IMR-90 (cell line): Measurements from ENCODE around the gene KPNA3. TPM values are rescaled to one million over a fixed set of nuclear protein-coding genes. Genes with fewer than 3 reads are reported as not detected.

Experiments
- ATAC-seq: fragments of 200-7000 bp; cut with Tn5 transposase; 2 replicates; pipeline ENCODE4 v1.9.1; 2020; ENCODE audit warnings: low read depth, mild to moderate bottlenecking, moderate library complexity
- BruUV-seq: library from RNA; stranded (reverse); fragments of 400-500 nt; replicated peaks from 2 replicates; lab custom pipeline; 2021; lab: Mats Ljungman, UMichigan
- CTCF ChIA-PET: fragments of 300-600 bp; formaldehyde crosslinking; extraction: SDS; loops from one replicate; lab custom pipeline; 2021; ENCODE audit warnings: antibody characterized with exemption; lab: Yijun Ruan, JAX
- POLR2A ChIA-PET: fragments of 300-600 bp; sonication (Branson Sonifier 250); formaldehyde crosslinking; loops from one replicate; lab custom pipeline; 2022; ENCODE audit warnings: antibody characterized with exemption; ENCODE audit not compliant: unreplicated experiment; lab: Charles Lee
- DNase-seq: peaks from one replicate; pipeline ENCODE4 v3.0.0; 2013
- H2AFZ ChIP-seq: replicated peaks from 2 replicates; pipeline ENCODE3; 2013; ENCODE audit warnings: low read length, mild to moderate bottlenecking; ENCODE audit not compliant: poor library complexity
- H2AK5ac ChIP-seq: 2 replicates; pipeline ENCODE4 v1.6.1; 2013; ENCODE audit warnings: low read depth, low read length, inconsistent platforms
- H2AK9ac ChIP-seq: replicated peaks from 2 replicates; pipeline ENCODE3; 2013; ENCODE audit warnings: mild to moderate bottlenecking, low read depth, low read length, moderate library complexity; ENCODE audit not compliant: poor library complexity
- H2BK120ac ChIP-seq: 2 replicates; pipeline ENCODE4 v1.6.1; 2013; ENCODE audit warnings: low read depth, low read length, inconsistent platforms
- H2BK15ac ChIP-seq: 3 replicates; pipeline ENCODE4 v1.6.1; 2013; ENCODE audit warnings: low read depth, low read length, inconsistent platforms
- H2BK20ac ChIP-seq: 2 replicates; pipeline ENCODE4 v1.6.1; 2013; ENCODE audit warnings: low read depth, mild to moderate bottlenecking, inconsistent platforms, low read length, moderate library complexity
- H2BK5ac ChIP-seq: 2 replicates; pipeline ENCODE4 v1.6.1; 2013; ENCODE audit warnings: mild to moderate bottlenecking, low read depth, low read length, inconsistent platforms; ENCODE audit not compliant: poor library complexity, severe bottlenecking
- H3K14ac ChIP-seq: replicated peaks from 2 replicates; pipeline ENCODE4 v1.6.1; 2013; ENCODE audit warnings: low read depth, low read length, inconsistent platforms
- H3K18ac ChIP-seq: 2 replicates; pipeline ENCODE4 v1.6.1; 2013; ENCODE audit warnings: low read depth, low read length, control low read depth
- H3K23ac ChIP-seq: 2 replicates; pipeline ENCODE4 v1.6.1; 2013; ENCODE audit warnings: low read depth, low read length, inconsistent platforms
- H3K27ac ChIP-seq: 2 replicates; pipeline ENCODE4 v1.5.1; 2013; ENCODE audit warnings: mild to moderate bottlenecking, control low read depth, low read length; ENCODE audit not compliant: insufficient read depth
- H3K27me3 ChIP-seq: 2 replicates; pipeline ENCODE4 v1.6.1; 2013; ENCODE audit warnings: low read length; ENCODE audit not compliant: control insufficient read depth, insufficient read depth
- H3K36me3 ChIP-seq: 2 replicates; pipeline ENCODE4 v1.6.1; 2013; ENCODE audit warnings: low read length, mixed read lengths; ENCODE audit not compliant: control insufficient read depth, insufficient read depth
- H3K4ac ChIP-seq: 2 replicates; pipeline ENCODE4 v1.6.1; 2013; ENCODE audit warnings: low read depth, low read length, inconsistent platforms
- H3K4me1 ChIP-seq: 2 replicates; pipeline ENCODE4 v1.6.1; 2013; ENCODE audit warnings: low read length, mixed read lengths; ENCODE audit not compliant: control insufficient read depth, insufficient read depth
- H3K4me2 ChIP-seq: 2 replicates; pipeline ENCODE4 v1.6.1; 2013; ENCODE audit warnings: low read depth, mild to moderate bottlenecking, control low read depth, low read length, moderate library complexity
- H3K4me3 ChIP-seq: 2 replicates; pipeline ENCODE4 v1.5.1; 2013; ENCODE audit warnings: low read depth, mild to moderate bottlenecking, control low read depth, low read length, moderate library complexity; ENCODE audit not compliant: insufficient read depth
- H3K56ac ChIP-seq: 2 replicates; pipeline ENCODE4 v1.6.1; 2013; ENCODE audit warnings: low read length, inconsistent platforms; ENCODE audit not compliant: insufficient read depth; ENCODE audit errors: extremely low read depth
- H3K79me1 ChIP-seq, 2 experiments: 2 replicates each; pipeline ENCODE4 v1.6.1; 2013; ENCODE audit warnings: low read length in 2 of 2, inconsistent platforms in 1 of 2, low read depth in 1 of 2
- H3K9ac ChIP-seq: 2 replicates; pipeline ENCODE4 v1.6.1; 2013; ENCODE audit warnings: low read depth, low read length, control low read depth
- H3K9me1 ChIP-seq: 2 replicates; pipeline ENCODE4 v1.6.1; 2013; ENCODE audit warnings: low read length, inconsistent platforms; ENCODE audit not compliant: insufficient read depth
- H3K9me3 ChIP-seq: 2 replicates; pipeline ENCODE4 v1.6.1; 2013; ENCODE audit warnings: low read length; ENCODE audit not compliant: control insufficient read depth, insufficient read depth
- H4K20me1 ChIP-seq: 2 replicates; pipeline ENCODE4 v1.6.1; 2013; ENCODE audit warnings: low read length, inconsistent platforms; ENCODE audit not compliant: insufficient read depth
- H4K5ac ChIP-seq: 2 replicates; pipeline ENCODE4 v1.6.1; 2013; ENCODE audit warnings: mild to moderate bottlenecking, low read depth, low read length, control low read depth
- H4K8ac ChIP-seq, 2 experiments: 2 replicates each; pipeline ENCODE4 v1.6.1; 2013; ENCODE audit warnings: low read depth in 2 of 2, low read length in 2 of 2, control low read depth in 1 of 2, inconsistent platforms in 1 of 2
- H4K91ac ChIP-seq: 2 replicates; pipeline ENCODE4 v1.6.1; 2013; ENCODE audit warnings: low read depth, low read length, inconsistent platforms; ENCODE audit not compliant: insufficient read depth
- BHLHE40 ChIP-seq: fragments of 150-350 bp; IDR thresholded peaks from 2 replicates; pipeline ENCODE4 v1.6.1; 2016; ENCODE audit warnings: mild to moderate bottlenecking, low read depth, low read length
- CTCF ChIP-seq: conservative IDR thresholded peaks from 2 replicates; pipeline ENCODE4 v1.5.1; 2012; ENCODE audit warnings: mild to moderate bottlenecking, low read depth, low read length, improper control_type of control experiment
- FOS ChIP-seq: fragments of 150-350 bp; IDR thresholded peaks from 2 replicates; pipeline ENCODE4 v1.6.1; 2016; ENCODE audit warnings: low read depth, low read length
- MAFK ChIP-seq: IDR thresholded peaks from 2 replicates; pipeline ENCODE4 v1.6.1; 2012; ENCODE audit warnings: low read depth, low read length, improper control_type of control experiment
- MXI1 ChIP-seq: IDR thresholded peaks from 2 replicates; pipeline ENCODE4 v1.6.1; 2012; ENCODE audit warnings: low read depth, mild to moderate bottlenecking, low read length, moderate library complexity, borderline replicate concordance
- NFE2L2 ChIP-seq: fragments of 150-350 bp; IDR thresholded peaks from 2 replicates; pipeline ENCODE4 v1.6.1; 2016; ENCODE audit warnings: low read depth, mild to moderate bottlenecking, low read length
- POLR2A ChIP-seq: IDR thresholded peaks from 2 replicates; pipeline ENCODE4 v1.6.1; 2012; ENCODE audit warnings: mild to moderate bottlenecking, low read depth, low read length
- RFX5 ChIP-seq: IDR thresholded peaks from 2 replicates; pipeline ENCODE4 v1.8.0; 2012; ENCODE audit warnings: low read depth, mild to moderate bottlenecking, low read length, moderate library complexity
- USF2 ChIP-seq: fragments of 150-350 bp; IDR thresholded peaks from 2 replicates; pipeline ENCODE4 v1.6.1; 2017; ENCODE audit warnings: mild to moderate bottlenecking, antibody characterized with exemption, low read length, low read depth
- WGBS, 2 experiments: methylation state at CpG; one replicate each; pipeline versions ENCODE4 v1.1.5 to v1.1.7; 2013; ENCODE audit warnings: missing lambda C conversion rate in 2 of 2; ENCODE audit not compliant: insufficient read length in 1 of 2; ENCODE audit errors: extremely low coverage in 2 of 2; 5-methylcytosine and 5-hydroxymethylcytosine counted together
- dilution Hi-C: fragments of 300-500 bp; cut with HindIII; formaldehyde crosslinking; loops from one replicate; pipeline ENCODE4 v1.14.3; 2018; ENCODE audit warnings: low sequenced_read_pairs; ENCODE audit not compliant: unreplicated experiment
- in situ Hi-C: fragments of 300-500 bp; cut with MboI; formaldehyde crosslinking; loops from 3 replicates; pipeline ENCODE4 v1.14.3; 2019; ENCODE audit warnings: low sequenced_read_pairs, inconsistent platforms, mixed read lengths
- intact Hi-C: fragments of 100-400 bp; cut with micrococcal nuclease; formaldehyde crosslinking; loops from 2 replicates; pipeline ENCODE4 v1.10.0; 2022
- polyA plus RNA-seq, 3 experiments: library from polyadenylated mRNA; depleted of rRNA; stranded (reverse); fragments of >200 nt; gene quantifications; 2 replicates each; pipeline ENCODE4 v1.2.3, GENCODE V29; 2012; ENCODE audit warnings: low replicate concordance in 1 of 3
- total RNA-seq: library from RNA; depleted of rRNA; stranded (reverse); fragments of >200 nt; gene quantifications from 2 replicates; pipeline ENCODE4 v1.2.3, GENCODE V29; 2012

Gene KPNA3
- total and polyA plus RNA-seq, 2 of the 4 experiments (the other 2 are of a cell fraction): 25.3 to 48.6 TPM

- no peak overlapping the region for H3K18ac ChIP-seq
- DNase-seq (no peak), ATAC-seq (no peak)
- dilution Hi-C loops (no loop called here), intact Hi-C loops (no loop called here), in situ Hi-C loops (no loop called here)
- H4K5ac ChIP-seq: no peak overlapping the region
- H3K4me1 ChIP-seq: no peaks in the 10 kb centered on the region
- no peak overlapping the region for H3K27ac ChIP-seq
- no peak overlapping the region for H3K56ac ChIP-seq
- no peak overlapping the region for H4K8ac ChIP-seq
- no peaks in the 10 kb centered on the region; the same call in 1 of the 2 replicates for H3K9me3 ChIP-seq
- WGBS, 2 experiments: no CpG with 5 or more reads among the region's 2 CpGs
- H3K27me3 ChIP-seq: peaks cover 4% of the 10 kb centered on the region
- no peak overlapping the region for H2AK9ac ChIP-seq
- H3K9me1 ChIP-seq: no peaks in the 10 kb centered on the region; the same call in 1 of the 2 replicates
- ChIA-PET CTCF (interaction anchor here (0.7 kb wide), 1 partner anchor 9 kb away, joined by 9 read pairs; no protein-coding TSS in a partner anchor), POLR2A (no interaction called here)
- no peak overlapping the region for H2BK5ac ChIP-seq
- H3K4me2 ChIP-seq: no peak overlapping the region
- no peak overlapping the region for H3K14ac ChIP-seq
- no peaks in the 10 kb centered on the region for H4K20me1 ChIP-seq
- no peak overlapping the region for H2AK5ac ChIP-seq
- H2BK120ac ChIP-seq: no peak overlapping the region
- no TSS peak for BruUV-seq
- no peak overlapping the region for H2BK20ac ChIP-seq
- no peak overlapping the region for H3K9ac ChIP-seq
- H4K91ac ChIP-seq: no peak overlapping the region
- no peak overlapping the region for H3K4me3 ChIP-seq
- H3K36me3 ChIP-seq: no peaks in the 10 kb centered on the region
- no peaks in the 10 kb centered on the region for H3K79me1 ChIP-seq
- H2AFZ ChIP-seq: no peak overlapping the region
- no peak overlapping the region for H2BK15ac ChIP-seq
- no peak for TF ChIP-seq CTCF
- TF ChIP-seq MXI1: no peak
- no peak for TF ChIP-seq BHLHE40
- no peak for TF ChIP-seq RFX5
- no peak for TF ChIP-seq NFE2L2
- no peak for TF ChIP-seq POLR2A
- no peak for TF ChIP-seq FOS
- no peak for TF ChIP-seq MAFK
- no peak for TF ChIP-seq USF2
- no peak overlapping the region for H3K4ac ChIP-seq
- H3K23ac ChIP-seq: no peak overlapping the region
These were observed 34.9 kb upstream of the KPNA3 start for GRCh38 chr13:49827336-49827735.
